KMS-11 (cell line): ENCODE results near the gene ZNF77.

Source experiments
- H2AFZ ChIP-seq: fragments of 200-600 bp; sonication (generic); 2 replicates; pipeline ENCODE4 v1.6.1; 2016; ENCODE audit warnings: antibody characterized with exemption, mixed run types, low read depth
- H3K27ac ChIP-seq: fragments of 200-600 bp; sonication (generic); 2 replicates; pipeline ENCODE4 v1.6.1; 2016; ENCODE audit warnings: mild to moderate bottlenecking, mixed run types
- H3K27me3 ChIP-seq: fragments of 200-600 bp; sonication (generic); 2 replicates; pipeline ENCODE4 v1.6.1; 2017; ENCODE audit warnings: mild to moderate bottlenecking, low read depth, mixed run types, moderate library complexity; ENCODE audit not compliant: insufficient read depth
- H3K36me3 ChIP-seq: fragments of 200-600 bp; sonication (generic); 2 replicates; pipeline ENCODE4 v1.6.1; 2017; ENCODE audit warnings: mild to moderate bottlenecking, mixed run types; ENCODE audit not compliant: insufficient read depth
- H3K4me1 ChIP-seq: fragments of 200-600 bp; sonication (generic); 2 replicates; pipeline ENCODE4 v1.6.1; 2016; ENCODE audit warnings: mild to moderate bottlenecking, low read depth, mixed run types; ENCODE audit not compliant: poor library complexity, severe bottlenecking
- H3K4me2 ChIP-seq: fragments of 200-600 bp; sonication (generic); 2 replicates; pipeline ENCODE4 v1.7.0; 2016; ENCODE audit warnings: mild to moderate bottlenecking, mixed run types
- H3K4me3 ChIP-seq: fragments of 200-600 bp; sonication (generic); IDR thresholded peaks from 2 replicates; pipeline ENCODE4 v1.6.1; 2017; ENCODE audit warnings: low read depth, low read length, mixed read lengths; ENCODE audit not compliant: insufficient read depth
- H3K79me2 ChIP-seq: fragments of 200-600 bp; sonication (generic); 2 replicates; pipeline ENCODE4 v1.6.1; 2016; ENCODE audit warnings: low read depth, mixed run types; ENCODE audit not compliant: insufficient read depth
- H3K9ac ChIP-seq: fragments of 200-600 bp; sonication (generic); 2 replicates; pipeline ENCODE4 v1.6.1; 2016; ENCODE audit warnings: mild to moderate bottlenecking, mixed run types
- H4K20me1 ChIP-seq: fragments of 200-600 bp; sonication (generic); 2 replicates; pipeline ENCODE4 v1.6.1; 2016; ENCODE audit warnings: mild to moderate bottlenecking, mixed run types; ENCODE audit not compliant: insufficient read depth
- CTCF ChIP-seq: fragments of 200-600 bp; sonication (generic); conservative IDR thresholded peaks from 2 replicates; pipeline ENCODE4 v1.6.1; 2017; ENCODE audit warnings: low read depth, mild to moderate bottlenecking, antibody characterized with exemption, low read length, moderate library complexity, mixed read lengths

ZNF77 gene

GRCh38 chr19:2977001-2977745 is 32.4 kb upstream of the ZNF77 start, which contains the start of gene TLE6:
TLE6 (plus strand) TSS chr19:2977564; CDS start chr19:2978234, 670 bp downstream.
- peak within 1 kb of the TSS; percentile 35; the same call in 1 of the 2 replicates for H2AFZ ChIP-seq
- H3K27ac ChIP-seq = no peak within 1 kb of the TSS
- H3K4me2 ChIP-seq = peak within 1 kb of the TSS; percentile 22; the same call in 1 of the 2 replicates
- H3K4me1 ChIP-seq = peaks cover 5% of the 10 kb centered on the region
- H3K4me3 ChIP-seq = no peak within 1 kb of the TSS
- no peak within 1 kb of the TSS for H3K9ac ChIP-seq
- TF ChIP-seq CTCF = no peak
- H4K20me1 ChIP-seq = no peaks in the 10 kb centered on the region
- no peaks in the 10 kb centered on the region for H3K79me2 ChIP-seq
- H3K27me3 ChIP-seq = peaks cover 75% of the 10 kb centered on the region
- H3K36me3 ChIP-seq = no peaks in the 10 kb centered on the region

DNA sequence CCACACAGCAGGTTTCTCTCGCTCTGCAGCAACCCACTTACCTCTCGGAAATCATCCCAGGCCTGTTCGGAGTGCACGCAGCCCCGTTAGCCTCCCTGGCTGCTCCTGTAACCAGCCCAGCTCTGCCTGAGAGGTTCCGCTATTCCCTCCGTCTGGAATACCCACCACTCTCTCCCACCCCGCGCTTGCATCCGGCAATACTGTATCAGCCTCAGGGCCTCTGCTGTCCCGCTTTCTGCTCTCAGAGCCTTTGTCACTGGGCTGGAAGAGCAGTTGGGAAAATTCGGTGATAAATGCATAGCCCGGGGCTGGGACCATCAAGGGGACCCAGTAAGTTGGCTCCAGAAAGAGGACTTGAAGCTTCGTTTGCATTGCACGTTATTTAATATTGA is 31.8 kb upstream of the ZNF77 start:
- H3K4me1 ChIP-seq = peaks cover 5% of the 10 kb centered on the region
- no peak for TF ChIP-seq CTCF
- H4K20me1 ChIP-seq = no peaks in the 10 kb centered on the region
- no peaks in the 10 kb centered on the region for H3K36me3 ChIP-seq
- H3K27ac ChIP-seq = no peak overlapping the region
- H3K4me3 ChIP-seq = no peak overlapping the region
- no peak overlapping the region for H3K9ac ChIP-seq
- H3K79me2 ChIP-seq = no peaks in the 10 kb centered on the region
- H2AFZ ChIP-seq = peak overlapping the region; percentile 35; the same call in 1 of the 2 replicates
- H3K27me3 ChIP-seq = peaks cover 79% of the 10 kb centered on the region
- H3K4me2 ChIP-seq = peak overlapping the region; percentile 22; the same call in 1 of the 2 replicates

DNA sequence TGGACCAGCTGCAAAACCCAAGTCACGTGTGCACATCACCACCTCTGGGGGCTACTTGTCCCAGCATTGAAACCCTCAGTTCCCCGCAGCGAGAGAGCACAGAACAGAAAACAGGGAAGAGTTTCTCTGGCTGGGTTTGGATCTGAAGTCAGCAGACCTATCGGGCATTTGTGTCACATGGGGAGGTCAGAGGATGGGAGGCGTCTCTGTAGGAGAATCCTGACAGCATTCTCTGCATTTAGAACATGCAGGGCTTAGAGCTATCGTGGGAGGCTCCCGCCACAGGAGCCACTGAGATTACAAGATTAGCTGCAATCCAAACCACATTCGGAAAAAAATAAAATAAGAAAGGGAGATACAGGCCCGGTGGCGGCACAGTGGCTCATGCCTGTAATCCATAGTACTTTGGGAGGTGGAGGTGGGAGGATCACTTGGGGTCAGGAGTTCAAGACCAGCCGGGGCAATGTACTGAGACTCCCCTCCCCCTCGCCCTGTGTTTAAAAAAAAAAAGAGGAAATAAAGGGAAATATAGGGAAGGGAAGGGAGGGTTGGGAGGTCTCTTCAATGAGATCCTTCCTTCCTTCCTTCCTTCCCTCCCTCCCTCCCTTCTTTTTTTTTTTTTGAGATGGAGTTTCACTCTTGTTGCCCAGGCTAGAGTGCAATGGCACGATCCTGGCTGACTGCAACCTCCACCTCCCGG is 29.7 kb upstream of the ZNF77 start:
- Histone ChIP-seq H2AFZ (no peak overlapping the region), H3K36me3 (no peaks in the 10 kb centered on the region), H3K27ac (no peak overlapping the region), H3K27me3 (peaks cover 79% of the 10 kb centered on the region), H3K4me3 (no peak overlapping the region), H4K20me1 (no peaks in the 10 kb centered on the region), H3K79me2 (no peaks in the 10 kb centered on the region), H3K9ac (no peak overlapping the region), H3K4me2 (no peak overlapping the region), H3K4me1 (peaks cover 5% of the 10 kb centered on the region)
- TF ChIP-seq CTCF = no peak

- Histone ChIP-seq H3K36me3 (no peaks in the 10 kb centered on the region), H3K9ac (no peak overlapping the region), H3K79me2 (no peaks in the 10 kb centered on the region), H4K20me1 (no peaks in the 10 kb centered on the region), H3K27me3 (peaks cover 81% of the 10 kb centered on the region), H3K27ac (no peak overlapping the region), H2AFZ (no peak overlapping the region), H3K4me1 (peaks cover 5% of the 10 kb centered on the region), H3K4me3 (no peak overlapping the region), H3K4me2 (no peak overlapping the region)
- TF ChIP-seq CTCF = no peak
These were observed 28.5 kb upstream of the ZNF77 start for GRCh38 chr19:2973229-2973628.
